DND-41 (cell line): ENCODE measurements around the gene IL17RD.

Experiments
- ATAC-seq: fragments of 200-7000 bp; cut with Tn5 transposase; 3 replicates; pipeline ENCODE4 v1.9.1; 2021; ENCODE audit warnings: low read depth; ENCODE audit not compliant: insufficient read depth
- DNase-seq: peaks from one replicate; pipeline ENCODE4 v3.0.0-alpha.2; 2020
- H2AFZ ChIP-seq: 2 replicates; pipeline ENCODE4 v1.6.0; 2012; ENCODE audit warnings: low read depth, low read length
- H3K27ac ChIP-seq: 2 replicates; pipeline ENCODE4 v1.5.1; 2012; ENCODE audit warnings: low read length, inconsistent platforms
- H3K27me3 ChIP-seq: fragments of 200-600 bp; sonication (generic); 2 replicates; pipeline ENCODE4 v1.6.0; 2012; ENCODE audit warnings: low read length, mild to moderate bottlenecking, inconsistent platforms; ENCODE audit not compliant: insufficient read depth, poor library complexity
- H3K36me3 ChIP-seq: 2 replicates; pipeline ENCODE4 v1.5.1; 2012; ENCODE audit warnings: low read length, inconsistent platforms; ENCODE audit not compliant: insufficient read depth
- H3K4me1 ChIP-seq: 2 replicates; pipeline ENCODE4 v1.5.1; 2012; ENCODE audit warnings: mild to moderate bottlenecking, low read length; ENCODE audit not compliant: insufficient read depth
- H3K4me2 ChIP-seq: 2 replicates; pipeline ENCODE4 v1.6.0; 2012; ENCODE audit warnings: mild to moderate bottlenecking, moderate library complexity, low read length, inconsistent platforms; ENCODE audit not compliant: insufficient read depth
- H3K4me3 ChIP-seq, 2 experiments: fragments of 200-600 bp in 1 of 2; shearing (Covaris generic) in 1 of 2; 2 replicates each; pipeline ENCODE4 v1.5.1; 2012 to 2016; ENCODE audit warnings: inconsistent platforms in 2 of 2, low read length in 2 of 2, mild to moderate bottlenecking in 2 of 2, low read depth in 1 of 2, moderate library complexity in 1 of 2
- H3K79me2 ChIP-seq: 2 replicates; pipeline ENCODE4 v1.6.0; 2012; ENCODE audit warnings: low read length, inconsistent platforms; ENCODE audit not compliant: insufficient read depth
- H3K9ac ChIP-seq: 2 replicates; pipeline ENCODE4 v1.6.0; 2012; ENCODE audit warnings: low read depth, mild to moderate bottlenecking, inconsistent platforms, low read length, moderate library complexity
- H3K9me3 ChIP-seq: 2 replicates; pipeline ENCODE4 v1.5.1; 2012; ENCODE audit warnings: low read length, moderate library complexity, mild to moderate bottlenecking, inconsistent platforms; ENCODE audit not compliant: insufficient read depth, severe bottlenecking
- H4K20me1 ChIP-seq: 2 replicates; pipeline ENCODE4 v1.6.0; 2012; ENCODE audit warnings: low read length; ENCODE audit not compliant: insufficient read depth
- EZH2 ChIP-seq: IDR thresholded peaks from 3 replicates; pipeline ENCODE4 v1.6.1; 2012; ENCODE audit warnings: borderline replicate concordance, low read depth, mild to moderate bottlenecking, moderate library complexity, low read length, inconsistent platforms; ENCODE audit not compliant: severe bottlenecking
- TF ChIP-seq, protein P1 (sequence below): IDR thresholded peaks from 2 replicates; pipeline ENCODE4 v1.5.1; 2012; ENCODE audit warnings: borderline replicate concordance, low read length, moderate library complexity, mild to moderate bottlenecking; ENCODE audit not compliant: poor library complexity, severe bottlenecking; ENCODE audit errors: extremely low read depth

The IL17RD gene

DNA sequence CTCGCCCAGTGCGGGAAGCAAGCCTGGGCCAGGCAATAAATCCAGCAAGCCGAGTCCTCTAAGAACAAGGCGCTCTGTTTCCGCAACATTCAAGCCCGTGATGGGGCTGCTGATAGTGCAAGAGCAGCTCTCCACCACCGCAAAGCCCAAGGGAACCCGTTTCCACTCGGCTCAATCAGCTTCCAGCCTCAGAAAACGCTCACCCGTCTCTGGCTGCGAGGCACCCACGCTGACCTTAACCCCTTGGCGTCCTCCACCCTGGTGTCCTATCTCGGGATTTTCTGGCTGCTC is 86.9 kb downstream of the IL17RD start:
- Histone ChIP-seq H3K9me3 (no peaks in the 10 kb centered on the region), H3K36me3 (no peaks in the 10 kb centered on the region), H3K79me2 (no peaks in the 10 kb centered on the region), H3K9ac (no peak overlapping the region), H3K4me1 (no peaks in the 10 kb centered on the region), H3K27me3 (peaks cover 34% of the 10 kb centered on the region), H2AFZ (no peak overlapping the region), H4K20me1 (no peaks in the 10 kb centered on the region), H3K27ac (no peak overlapping the region), H3K4me3 (no peak overlapping the region), H3K4me2 (0 out of 2 replicates have a peak overlapping the region, but pooled peaks have one; percentile 21)
- TF ChIP-seq EZH2: no peak
- TF ChIP-seq, protein P1, sequence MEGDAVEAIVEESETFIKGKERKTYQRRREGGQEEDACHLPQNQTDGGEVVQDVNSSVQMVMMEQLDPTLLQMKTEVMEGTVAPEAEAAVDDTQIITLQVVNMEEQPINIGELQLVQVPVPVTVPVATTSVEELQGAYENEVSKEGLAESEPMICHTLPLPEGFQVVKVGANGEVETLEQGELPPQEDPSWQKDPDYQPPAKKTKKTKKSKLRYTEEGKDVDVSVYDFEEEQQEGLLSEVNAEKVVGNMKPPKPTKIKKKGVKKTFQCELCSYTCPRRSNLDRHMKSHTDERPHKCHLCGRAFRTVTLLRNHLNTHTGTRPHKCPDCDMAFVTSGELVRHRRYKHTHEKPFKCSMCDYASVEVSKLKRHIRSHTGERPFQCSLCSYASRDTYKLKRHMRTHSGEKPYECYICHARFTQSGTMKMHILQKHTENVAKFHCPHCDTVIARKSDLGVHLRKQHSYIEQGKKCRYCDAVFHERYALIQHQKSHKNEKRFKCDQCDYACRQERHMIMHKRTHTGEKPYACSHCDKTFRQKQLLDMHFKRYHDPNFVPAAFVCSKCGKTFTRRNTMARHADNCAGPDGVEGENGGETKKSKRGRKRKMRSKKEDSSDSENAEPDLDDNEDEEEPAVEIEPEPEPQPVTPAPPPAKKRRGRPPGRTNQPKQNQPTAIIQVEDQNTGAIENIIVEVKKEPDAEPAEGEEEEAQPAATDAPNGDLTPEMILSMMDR: no peak
- ATAC-seq (peak; percentile 74), DNase-seq (peak; percentile 48)

- Histone ChIP-seq H3K4me3 (no peak overlapping the region), H3K4me2 (no peak overlapping the region), H3K9me3 (no peaks in the 10 kb centered on the region), H3K27ac (no peak overlapping the region), H3K27me3 (peaks cover 34% of the 10 kb centered on the region), H3K36me3 (no peaks in the 10 kb centered on the region), H3K4me1 (no peaks in the 10 kb centered on the region), H2AFZ (no peak overlapping the region), H3K79me2 (no peaks in the 10 kb centered on the region), H4K20me1 (no peaks in the 10 kb centered on the region), H3K9ac (no peak overlapping the region)
- TF ChIP-seq EZH2: no peak
- TF ChIP-seq, protein P1: no peak
- ATAC-seq: no peak; the same call in 2 of the 3 replicates
- DNase-seq: no peak
These were observed 87.4 kb downstream of the IL17RD start for GRCh38 chr3:57077630-57078343.

- no peaks in the 10 kb centered on the region for H4K20me1 ChIP-seq
- H3K27ac ChIP-seq: no peak overlapping the region
- DNase-seq (no peak), ATAC-seq (no peak)
- H3K36me3 ChIP-seq: no peaks in the 10 kb centered on the region
- H3K27me3 ChIP-seq: peaks cover 34% of the 10 kb centered on the region
- TF ChIP-seq, protein P1: no peak
- TF ChIP-seq EZH2: peak; percentile 22
- no peak overlapping the region for H3K4me3 ChIP-seq
- no peak overlapping the region for H2AFZ ChIP-seq
- no peak overlapping the region for H3K4me2 ChIP-seq
- H3K4me1 ChIP-seq: no peaks in the 10 kb centered on the region
- H3K9ac ChIP-seq: no peak overlapping the region
- no peaks in the 10 kb centered on the region for H3K9me3 ChIP-seq
- no peaks in the 10 kb centered on the region for H3K79me2 ChIP-seq
These were observed 88.7 kb downstream of the IL17RD start for GRCh38 chr3:57076422-57076951.

GRCh38 chr3:57074135-57074534 is 91.0 kb downstream of the IL17RD start:
- Histone ChIP-seq H3K4me2 (no peak overlapping the region), H3K79me2 (no peaks in the 10 kb centered on the region), H4K20me1 (no peaks in the 10 kb centered on the region), H3K27ac (no peak overlapping the region), H3K9me3 (no peaks in the 10 kb centered on the region), H3K4me3 (no peak overlapping the region), H3K4me1 (no peaks in the 10 kb centered on the region), H3K9ac (no peak overlapping the region), H3K27me3 (peaks cover 34% of the 10 kb centered on the region), H2AFZ (no peak overlapping the region), H3K36me3 (no peaks in the 10 kb centered on the region)
- ATAC-seq (no peak), DNase-seq (no peak)
- TF ChIP-seq EZH2: no peak
- TF ChIP-seq, protein P1: no peak
